GM19372 (cell line): ENCODE data around the gene CPED1.
"Not testable (repeated sequence)": the region's sequence is repeated elsewhere in the genome, so short reads cannot be mapped to it uniquely, and the experiment has no call there.

Experiments
- ATAC-seq: cut with Tn5 transposase; IDR thresholded peaks from one replicate; pipeline ENCODE4 v1.9.1; 2021; ENCODE audit warnings: mild to moderate bottlenecking, low read depth, moderate library complexity; ENCODE audit not compliant: unreplicated experiment

The CPED1 gene

DNA sequence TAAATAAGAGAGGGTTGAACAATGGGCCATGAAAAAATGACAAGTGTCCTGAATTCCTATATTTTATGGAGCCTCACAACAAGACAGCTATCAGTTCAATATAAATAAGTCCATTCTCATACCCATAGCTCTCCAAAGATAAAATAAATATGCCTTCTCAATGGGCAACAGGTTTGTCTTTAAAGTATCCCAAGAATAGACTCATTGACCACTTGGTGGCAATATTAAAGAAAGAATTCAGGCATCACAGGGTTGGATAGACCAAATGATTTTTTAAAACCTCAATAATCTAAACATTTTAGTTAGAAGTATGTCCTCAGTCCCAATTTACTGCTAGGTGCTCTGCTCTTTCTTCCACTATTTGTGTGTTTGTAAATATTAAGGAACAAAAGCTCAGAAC is 175.2 kb downstream of the CPED1 start:
- no peak for ATAC-seq

DNA sequence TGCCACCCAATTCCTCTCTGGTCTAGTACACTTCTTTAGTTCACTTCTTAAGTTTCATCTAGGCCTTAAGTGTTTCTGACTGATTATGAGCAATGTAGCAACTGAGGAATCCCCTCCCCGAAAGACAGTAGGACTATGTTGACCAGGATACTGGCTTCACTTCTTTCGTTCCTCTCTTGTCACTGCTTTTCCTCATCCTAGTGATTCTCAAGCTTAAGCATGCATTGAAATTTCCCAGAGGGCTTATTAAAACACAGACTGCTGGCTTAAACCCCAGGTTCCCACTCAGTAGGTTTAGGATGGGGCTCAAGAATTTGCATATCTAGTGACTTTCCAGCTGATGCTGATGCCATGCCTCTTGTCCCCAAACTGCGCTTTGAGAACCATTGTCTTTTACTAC is 175.7 kb downstream of the CPED1 start:
- no peak for ATAC-seq

DNA sequence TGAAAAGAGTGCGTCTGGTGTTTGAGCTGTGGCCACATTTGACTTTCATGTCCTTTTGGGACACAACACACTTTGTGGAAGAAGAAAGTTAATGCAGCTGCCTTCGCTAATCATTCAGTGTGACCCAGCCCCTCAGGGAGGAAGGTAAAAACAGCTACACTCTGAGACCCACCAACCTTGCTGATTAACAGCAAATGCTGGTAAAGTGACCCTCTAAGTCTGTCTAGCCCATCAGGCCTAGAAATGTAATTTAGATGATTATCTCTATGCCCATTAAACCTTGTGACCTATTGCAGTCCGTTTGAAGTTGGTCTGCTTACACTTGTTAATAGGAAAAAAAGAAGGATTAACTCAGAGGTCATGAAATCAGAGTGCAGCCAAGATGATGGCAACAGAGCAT is 178.4 kb downstream of the CPED1 start:
- ATAC-seq, result no peak

DNA sequence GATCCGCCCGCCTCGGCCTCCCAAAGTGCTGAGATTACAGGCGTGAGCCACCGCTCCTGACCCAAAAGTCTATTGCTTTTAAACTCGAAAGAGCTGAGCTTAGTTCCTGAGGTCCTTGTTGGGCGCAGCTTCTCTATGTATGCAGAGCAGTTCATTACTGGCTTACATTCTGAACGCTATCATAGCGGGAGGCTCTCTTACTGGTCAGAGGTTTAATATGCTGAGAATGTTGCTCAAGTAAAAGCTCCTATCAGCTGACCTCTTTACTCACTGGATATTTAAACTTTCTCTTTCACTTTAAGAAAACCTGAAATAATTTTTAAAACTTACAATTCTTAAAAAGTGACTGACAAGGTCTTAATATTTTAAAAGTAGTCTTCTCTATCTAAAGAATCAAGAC is 179.5 kb downstream of the CPED1 start:
- no peak for ATAC-seq

DNA sequence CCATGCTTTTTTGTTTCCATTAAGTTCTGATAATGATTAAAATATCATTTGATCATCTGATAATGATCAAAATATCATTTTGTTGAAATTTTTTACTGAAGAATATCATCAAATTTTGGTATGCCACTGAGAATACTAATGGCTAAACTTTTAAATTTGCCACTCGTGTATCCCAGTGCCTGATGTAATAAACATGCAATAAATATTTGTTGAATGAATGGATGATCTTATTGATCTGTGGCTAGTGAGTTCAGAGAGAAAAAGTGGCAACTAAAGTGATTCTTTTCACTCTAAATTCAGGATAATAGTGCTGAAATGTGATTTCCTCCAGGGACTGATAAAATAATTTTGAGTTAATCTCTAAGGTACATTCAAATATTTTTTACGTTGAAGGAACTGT is 181.0 kb downstream of the CPED1 start:
- ATAC-seq, result no peak

DNA sequence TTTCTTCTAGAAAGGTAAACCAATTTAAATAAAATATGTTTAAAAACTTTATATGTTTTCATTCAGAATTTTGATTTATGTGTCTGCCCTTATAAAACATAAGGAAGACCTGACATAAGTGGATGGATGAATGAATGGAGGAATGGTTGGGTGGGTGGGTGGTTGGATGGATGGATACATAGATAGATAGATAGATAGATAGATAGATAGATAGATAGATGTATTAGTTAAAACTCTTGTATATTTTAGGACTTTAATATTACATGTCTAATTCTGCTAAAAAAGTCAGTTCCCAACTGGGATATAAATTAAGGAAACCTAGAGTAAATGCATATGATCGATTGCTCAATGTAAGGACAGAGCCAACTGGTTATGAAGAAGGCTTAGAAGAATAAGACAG is 184.0 kb downstream of the CPED1 start:
- no peak for ATAC-seq

DNA sequence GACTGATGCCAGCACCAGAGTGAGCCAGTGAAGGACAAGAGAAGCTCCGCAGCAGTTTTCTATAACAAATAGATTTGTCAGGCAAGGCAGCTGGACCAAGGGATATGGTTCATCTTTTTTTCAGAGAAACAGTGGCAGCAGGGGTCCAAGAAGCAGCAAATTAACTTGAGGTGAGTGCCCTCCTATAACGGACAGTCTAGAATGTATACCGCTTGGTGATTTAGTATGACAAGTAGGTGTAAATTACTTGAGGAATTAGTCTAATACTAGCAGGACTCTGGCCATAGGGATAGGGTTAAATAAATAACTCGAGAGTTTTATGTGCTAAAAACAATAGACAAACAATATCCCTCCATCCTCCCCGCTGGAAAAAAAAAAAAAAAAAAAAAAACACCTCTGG is 187.3 kb downstream of the CPED1 start:
- ATAC-seq, result no peak

DNA sequence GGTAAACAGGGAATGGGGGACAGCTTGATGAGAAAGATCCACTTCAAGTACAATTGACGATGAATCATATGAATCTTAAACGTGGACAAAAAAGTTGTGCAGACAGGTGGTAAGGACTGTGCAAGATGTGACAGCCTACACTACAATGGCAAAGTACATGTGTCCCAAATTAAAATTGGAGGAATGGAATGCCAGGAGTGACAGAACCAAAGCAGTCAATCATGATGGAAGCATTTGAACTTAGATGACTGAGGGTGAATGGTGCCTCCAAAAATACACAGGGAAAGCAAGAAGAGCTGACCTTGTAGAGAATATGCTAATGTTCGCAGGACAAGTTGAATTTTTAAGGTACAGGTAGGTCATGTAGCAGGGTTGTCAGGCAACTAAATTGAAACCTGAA is 189.9 kb downstream of the CPED1 start:
- ATAC-seq, result no peak

DNA sequence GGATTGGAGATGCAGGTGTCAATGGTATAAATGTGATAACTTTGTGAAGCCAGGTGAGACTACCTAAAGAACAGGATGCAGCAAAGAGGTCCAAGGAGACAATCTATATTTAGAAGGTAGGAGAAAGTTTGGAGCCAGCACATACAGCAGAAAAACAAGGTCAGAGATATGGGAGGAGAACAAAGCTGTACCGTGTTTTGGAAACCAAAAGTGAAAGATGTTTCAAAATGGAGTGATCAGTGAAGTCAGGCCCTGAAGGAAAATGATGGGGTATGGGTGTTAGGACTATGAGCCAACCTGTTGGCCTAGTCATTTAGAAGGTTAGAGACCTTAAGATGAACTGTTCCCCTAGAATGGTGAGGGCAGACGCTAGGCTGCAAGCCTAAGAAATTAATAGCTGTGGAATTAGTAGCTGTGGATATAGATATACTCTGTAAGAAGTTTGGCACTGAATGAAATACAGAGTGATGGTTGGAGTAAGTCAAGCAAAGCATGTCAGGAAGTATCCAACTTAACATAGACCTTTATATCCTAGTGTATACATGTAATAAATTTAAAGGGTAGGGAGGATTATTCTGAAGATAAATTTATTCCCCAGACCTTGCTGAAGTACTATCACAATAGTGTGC is 190.5 kb downstream of the CPED1 start:
- peak; percentile 62 for ATAC-seq

DNA sequence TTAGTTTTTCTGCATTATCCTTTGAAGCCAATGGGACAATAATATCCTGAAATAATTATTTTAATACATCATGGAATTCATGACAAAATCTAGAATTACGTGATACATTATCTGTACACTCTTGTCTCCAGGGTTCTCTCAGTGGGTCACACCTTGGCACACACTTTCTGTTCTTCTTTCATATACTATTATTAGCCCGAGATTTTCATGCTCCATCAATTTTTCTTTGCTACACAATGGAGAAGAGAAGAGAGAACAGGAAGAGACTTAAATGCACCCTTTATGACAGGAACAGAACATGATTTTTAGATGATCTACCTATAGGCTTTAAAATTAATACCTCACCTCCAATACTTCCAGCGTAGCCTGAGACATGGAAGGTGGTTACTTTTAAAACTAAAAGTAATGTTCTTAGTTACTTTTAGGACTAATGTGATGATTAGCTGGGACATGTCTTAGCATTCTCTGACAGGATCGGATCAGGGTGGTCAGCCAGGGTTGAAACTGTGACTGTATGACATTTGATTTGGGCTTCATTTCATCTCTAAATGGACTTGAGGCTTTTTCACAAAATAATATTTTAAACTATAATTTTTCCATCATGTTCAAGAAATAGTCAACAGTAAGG is 192.0 kb downstream of the CPED1 start:
- peak; percentile 74 for ATAC-seq

DNA sequence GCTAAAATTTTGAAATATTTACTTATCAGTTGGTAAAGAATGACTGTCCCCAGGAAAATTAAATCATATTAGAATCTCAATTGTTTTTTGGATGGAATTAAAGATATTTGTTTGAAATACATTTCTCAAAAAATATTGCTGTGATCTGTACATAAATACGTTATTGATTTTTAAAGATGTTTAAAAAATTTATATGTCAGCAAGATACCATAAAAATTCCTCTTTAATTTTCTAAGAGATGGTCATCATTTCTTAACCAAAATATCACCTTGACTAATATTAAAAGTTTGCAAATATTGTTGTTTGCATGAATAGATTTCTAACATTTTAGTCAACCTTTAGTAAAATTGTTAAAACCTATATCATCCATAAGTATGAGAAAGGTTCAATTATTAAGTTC is 192.8 kb downstream of the CPED1 start:
- no peak for ATAC-seq

DNA sequence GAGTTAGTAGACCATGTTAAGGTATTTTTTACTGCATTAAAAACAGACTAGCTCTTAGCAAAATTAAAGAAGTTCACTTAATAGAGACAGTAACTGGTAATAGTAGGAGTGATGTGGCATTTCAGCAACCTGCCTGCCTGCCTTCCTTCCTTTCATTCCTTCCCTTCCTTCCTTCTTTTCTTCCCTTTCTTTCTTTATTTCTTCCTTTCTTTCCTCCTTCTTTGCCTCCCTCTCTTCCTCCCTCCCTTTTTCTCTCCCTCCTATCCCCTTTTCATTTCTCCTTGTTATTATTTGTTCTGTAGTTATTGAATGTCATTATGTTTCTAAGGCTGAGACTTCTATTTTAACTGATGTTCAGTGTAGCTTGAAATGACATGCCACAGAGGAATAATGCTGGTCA is 193.8 kb downstream of the CPED1 start:
- no peak for ATAC-seq

DNA sequence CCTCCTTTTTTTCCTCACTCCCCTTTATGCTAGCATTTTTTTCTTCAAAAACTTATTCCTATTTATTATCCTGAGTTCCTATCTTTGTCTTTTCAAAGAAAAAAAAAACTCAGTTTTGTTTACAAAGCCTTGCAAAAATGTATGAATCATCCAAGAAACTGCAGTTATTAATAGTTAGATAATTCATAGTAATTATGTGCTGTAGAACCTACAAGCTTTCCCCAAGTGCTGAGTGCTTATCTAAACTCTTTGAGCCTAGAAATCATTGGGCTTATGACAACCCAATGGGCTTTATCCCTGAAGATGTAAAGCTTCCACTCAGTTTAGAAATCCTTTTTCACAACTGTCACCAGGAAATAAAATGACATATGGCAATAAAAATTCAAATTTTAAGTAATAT is 194.4 kb downstream of the CPED1 start:
- no peak for ATAC-seq

DNA sequence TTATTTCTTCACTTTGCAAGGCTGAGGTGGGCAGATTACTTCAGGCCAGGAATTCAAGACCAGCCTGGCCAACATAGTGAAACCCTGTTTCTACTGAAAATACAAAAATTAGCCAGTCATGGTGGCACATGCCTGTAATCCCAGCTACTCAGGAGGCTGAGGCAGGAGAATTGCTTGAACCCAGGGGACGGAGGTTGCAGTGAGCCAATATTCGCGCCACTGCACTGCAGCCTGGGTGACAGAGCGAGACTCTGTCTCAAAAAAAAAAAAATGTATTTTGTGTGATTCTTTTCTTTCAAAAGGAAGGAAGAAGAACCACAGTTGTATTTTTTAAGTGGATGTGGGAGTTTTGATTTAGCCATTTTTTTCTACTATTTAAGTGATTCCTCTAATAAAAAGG is 195.4 kb downstream of the CPED1 start:
- ATAC-seq, result not testable (repeated sequence)

DNA sequence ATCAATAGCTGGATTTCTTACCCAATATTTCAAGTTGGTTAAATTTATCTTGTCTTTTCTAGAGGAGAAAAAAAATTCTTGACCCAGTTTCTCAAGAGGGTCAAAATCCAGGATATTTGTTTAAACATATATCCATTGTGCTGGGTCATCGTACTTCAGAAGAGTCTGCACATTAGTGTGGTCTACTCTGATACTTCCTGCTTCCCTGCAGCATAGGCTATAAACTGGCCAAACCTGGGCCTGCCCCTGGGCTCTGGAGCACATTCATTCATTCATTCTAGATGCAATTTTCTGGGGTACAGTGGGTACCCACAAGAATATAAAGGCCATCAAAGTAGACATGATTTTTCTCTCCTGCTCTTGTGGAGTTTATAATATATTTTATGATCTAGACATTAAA is 198.2 kb downstream of the CPED1 start:
- ATAC-seq, result no peak

DNA sequence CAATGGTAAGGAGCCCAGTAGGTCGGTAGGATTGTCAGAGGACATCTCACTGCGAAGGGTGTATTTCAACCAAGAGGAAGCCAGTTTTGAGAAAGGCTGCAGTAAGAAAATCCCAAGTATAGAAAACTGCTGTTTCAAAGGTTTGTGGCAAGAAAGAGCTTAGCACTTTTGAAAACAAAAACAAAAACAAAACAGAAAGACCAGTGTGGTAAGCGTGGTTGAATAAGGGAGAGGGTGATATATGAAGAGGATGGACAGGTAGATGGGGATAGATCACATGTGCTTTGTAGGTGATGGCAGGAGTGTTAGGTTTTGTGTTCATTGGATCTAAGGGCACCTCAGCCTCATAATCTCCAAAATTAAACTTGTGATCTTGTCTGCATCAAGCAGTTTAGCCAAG is 198.7 kb downstream of the CPED1 start:
- ATAC-seq, result peak; percentile 61

DNA sequence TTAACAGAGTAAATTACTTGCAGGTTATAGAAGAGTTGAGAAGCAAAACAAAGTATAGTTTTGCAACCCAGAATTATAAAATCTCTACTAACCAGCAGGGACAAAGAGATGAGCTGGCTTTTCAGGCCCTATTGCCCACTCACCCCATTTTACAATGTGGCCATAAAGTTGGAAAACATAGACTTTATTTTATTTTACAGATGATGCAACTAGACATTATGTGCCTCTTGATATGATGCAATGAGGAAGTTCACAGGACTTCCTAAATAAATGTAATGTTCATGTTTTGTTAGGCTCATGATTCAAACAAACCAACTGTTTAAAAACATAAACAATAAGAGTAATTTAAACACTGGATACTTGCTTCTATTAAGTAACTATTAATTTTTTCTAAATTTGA is 199.2 kb downstream of the CPED1 start:
- ATAC-seq, result no peak

DNA sequence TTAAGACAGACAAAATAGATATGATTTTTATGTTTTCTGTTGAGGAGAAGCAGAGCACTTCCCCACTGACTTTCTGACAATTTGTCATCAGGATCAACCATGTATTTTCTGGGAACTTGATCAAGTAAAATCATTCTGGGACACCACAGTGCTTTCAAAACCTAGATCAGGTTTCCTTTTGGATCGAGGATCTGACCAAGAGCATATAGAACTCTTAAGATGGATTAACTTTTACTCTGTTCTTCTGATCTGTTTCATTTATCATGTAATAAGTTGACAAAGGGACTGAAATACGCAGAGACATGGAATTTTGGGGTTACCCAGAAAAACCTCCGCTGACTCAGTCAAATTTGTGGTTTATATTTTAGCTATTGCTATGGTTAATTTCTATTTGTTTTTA is 204.3 kb downstream of the CPED1 start:
- ATAC-seq, result no peak

DNA sequence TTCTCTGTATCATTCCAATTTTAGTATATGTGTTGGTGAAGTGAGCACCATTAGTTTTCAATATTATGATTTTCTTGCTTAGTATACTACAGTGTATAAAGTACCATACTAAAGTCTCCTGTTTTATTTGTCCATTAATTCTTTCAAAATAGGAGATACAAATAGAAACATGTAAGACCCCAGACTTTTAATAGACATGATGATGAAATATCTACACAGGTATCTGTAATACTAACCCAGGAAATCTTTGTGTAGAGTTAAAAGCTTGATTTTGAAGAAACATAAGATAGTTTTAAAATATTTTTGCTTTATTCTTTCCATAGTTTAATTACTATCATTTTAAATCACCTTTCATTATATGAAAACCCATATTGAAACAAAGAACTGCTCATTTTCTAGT is 206.5 kb downstream of the CPED1 start:
- ATAC-seq, result no peak

DNA sequence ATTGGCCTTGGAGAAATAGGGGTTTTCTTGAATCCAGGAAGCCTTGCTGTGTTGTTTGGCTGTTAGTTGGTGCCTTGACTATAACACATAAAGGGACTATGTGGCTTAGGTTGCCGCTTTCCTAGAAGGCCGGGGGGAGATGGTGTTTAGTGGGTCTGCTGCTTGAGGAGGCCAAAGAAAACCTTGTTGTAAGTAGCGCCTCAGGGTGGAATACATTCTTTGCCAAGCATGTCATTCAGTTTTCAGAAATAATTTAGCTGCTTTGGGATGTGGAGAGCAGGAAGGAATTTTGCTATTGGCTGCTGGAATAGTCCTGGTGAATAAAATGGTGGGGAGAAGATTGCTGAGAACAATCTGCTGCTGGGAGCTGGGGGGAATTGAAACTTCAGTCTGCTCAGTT is 207.4 kb downstream of the CPED1 start:
- ATAC-seq, result no peak

DNA sequence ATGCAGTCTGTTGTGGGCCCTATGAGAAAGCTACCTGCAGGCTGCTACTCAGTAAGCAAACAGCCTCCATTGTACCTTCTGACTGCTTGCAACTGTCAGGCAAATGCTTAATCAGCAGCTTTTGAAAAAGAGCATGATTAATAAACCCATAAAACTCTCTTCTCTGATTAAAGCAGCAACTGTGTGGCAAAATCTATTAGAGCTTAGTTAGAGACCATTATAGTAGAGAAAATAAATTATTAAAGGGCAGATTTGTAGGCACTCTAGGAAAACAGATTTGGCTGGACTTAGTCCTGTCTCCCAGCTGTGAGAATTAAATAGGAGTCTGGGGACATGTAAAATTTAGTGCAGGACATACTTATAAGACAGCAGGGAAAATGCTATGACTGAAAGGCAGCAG is 207.8 kb downstream of the CPED1 start:
- ATAC-seq, result no peak

DNA sequence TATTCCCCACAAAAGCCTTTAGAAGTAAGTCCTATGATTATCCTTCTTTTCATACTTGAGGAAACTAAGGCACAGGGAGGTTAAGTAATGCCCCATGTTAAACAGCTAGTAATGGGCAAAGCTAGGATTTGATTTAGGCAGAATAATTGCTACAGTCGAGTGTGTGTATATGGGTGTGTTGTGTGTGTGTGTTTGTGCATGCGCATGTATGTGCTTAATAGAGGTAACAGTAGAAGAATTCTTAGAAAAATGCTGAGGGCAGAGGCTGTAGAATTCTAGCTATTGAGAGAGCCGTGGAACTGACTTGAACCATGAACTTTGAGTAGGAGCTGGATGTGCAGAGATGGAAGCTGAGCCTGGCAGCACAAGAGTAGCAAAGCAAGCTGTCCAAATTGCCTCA is 208.9 kb downstream of the CPED1 start:
- ATAC-seq, result no peak

DNA sequence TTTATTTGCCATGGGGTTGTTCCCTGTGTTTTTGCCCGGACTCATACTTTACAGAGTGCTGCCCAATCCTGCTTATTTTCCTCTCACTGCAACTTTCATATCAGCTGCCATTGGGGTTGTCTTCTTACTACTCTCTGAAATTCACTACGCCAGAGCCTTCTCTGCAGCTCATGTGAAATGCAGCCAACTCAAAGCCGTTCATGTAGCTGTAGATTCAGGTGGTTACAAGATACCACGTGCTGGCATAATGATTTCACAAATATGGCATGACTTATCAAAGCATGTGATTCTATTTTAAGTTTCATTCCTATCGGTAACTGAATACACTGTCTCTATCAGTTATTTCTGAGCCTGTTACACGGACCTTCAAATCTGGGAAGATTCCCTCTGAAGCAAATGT is 210.0 kb downstream of the CPED1 start:
- no peak for ATAC-seq
